M059J (cell line): ENCODE results near the gene ADGRF1. TPM values are rescaled to one million over a fixed set of nuclear protein-coding genes. Genes with fewer than 3 reads are reported as not detected.

Experiments
- DNase-seq: peaks from one replicate; pipeline ENCODE4 v3.0.0-alpha.2; 2012; ENCODE audit warnings: low read depth
- total RNA-seq: library from RNA; depleted of rRNA; stranded (reverse); fragments of >200 nt; shearing (Covaris generic); gene quantifications from 2 replicates; pipeline ENCODE4 v1.2.3, GENCODE V29; 2014

The ADGRF1 gene
- total RNA-seq, 1 experiment from 2014 or later: 37.3 TPM

DNA sequence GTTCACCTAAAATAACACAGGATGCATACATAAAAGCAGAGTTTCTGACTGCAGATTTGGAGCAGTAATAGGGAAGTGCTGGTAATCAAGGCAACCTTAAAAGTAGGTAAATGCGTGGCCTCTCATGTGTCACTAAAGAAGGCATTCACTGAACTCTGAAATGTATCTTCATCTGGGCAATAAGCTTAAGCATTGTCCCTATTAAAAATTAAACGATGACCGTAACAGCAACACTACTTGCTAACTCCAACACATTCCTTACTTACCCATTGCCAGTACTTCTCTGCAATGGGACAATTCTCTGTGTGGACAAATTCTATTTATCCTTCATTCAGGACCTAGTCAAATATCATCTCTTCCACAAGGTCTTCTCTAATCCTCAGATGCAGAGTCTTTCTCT is 19.9 kb downstream of the ADGRF1 start:
- no peak for DNase-seq

DNA sequence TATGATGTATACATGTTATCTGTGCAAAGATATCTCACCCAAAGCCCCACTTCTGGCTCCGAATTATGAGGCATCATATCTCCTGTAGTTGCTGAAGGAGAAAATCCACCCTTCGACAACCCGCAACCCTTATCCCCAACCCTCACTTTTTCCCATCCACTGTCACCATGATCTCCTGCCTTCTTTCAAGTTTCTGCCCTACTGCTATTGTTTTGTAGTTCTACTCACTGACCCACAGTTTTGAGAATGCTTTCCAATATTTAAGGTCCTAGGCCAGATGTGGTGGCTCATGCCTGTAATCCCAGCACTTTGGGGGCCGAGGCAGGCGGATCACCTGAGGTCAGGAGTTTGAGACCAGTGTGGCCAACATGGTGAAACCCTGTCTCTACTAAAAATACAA is 22.2 kb downstream of the ADGRF1 start:
- no peak for DNase-seq

DNA sequence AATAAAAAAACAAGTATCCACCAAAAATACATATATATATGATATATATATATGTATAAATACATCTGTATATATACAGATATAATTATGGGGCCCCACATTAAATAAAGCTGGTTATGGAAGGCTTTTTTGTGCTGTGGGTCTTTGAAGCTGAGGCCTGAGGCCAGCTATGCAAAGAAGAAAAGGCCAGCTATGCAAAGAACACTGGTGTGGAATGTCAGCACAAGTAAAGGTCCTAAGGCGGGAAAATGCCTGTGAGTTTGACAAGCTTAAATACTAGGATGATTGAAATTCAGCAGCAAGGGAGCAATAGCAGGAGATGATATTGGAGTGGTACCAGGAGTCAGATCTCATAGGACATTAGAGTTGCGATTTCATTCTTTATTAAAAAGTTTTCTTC is 25.2 kb downstream of the ADGRF1 start:
- DNase-seq: no peak

DNA sequence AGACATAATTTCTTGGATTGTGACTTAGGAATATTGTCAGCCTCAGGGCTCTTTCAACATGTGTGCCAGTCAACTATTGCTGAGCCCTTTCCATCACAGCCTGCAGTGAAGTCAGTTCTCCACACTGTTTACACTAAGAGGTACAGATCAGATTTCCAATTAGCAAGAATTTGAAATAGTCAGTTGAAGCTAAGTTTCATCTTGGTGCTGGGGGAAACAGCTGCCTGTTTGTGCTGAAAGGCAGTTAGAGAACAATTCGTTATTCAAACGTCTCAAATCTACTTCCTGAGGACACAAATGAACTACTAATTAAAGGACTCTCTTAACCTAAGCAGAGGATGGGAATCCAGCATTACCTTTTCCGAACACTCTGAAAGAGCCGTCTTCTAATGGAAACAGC is 25.9 kb downstream of the ADGRF1 start:
- peak; percentile 35 for DNase-seq

DNA sequence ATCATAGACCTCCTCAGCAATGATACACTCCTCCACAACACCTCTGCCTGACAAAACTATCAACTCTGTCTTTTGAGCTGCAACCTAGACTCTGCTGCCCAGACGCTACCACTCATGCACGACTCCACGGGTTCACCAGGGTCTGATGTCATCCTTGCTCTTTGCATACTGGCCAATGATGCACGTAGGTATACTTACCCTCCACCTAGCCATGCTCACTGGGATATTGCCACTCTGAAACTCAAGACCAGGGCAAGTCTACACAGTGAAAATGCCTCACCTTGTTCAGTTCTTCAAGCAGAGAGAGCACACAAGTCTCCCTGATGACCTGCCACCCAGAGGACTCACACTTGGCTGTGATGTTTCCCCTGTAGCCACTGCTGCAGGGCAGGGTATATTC is 27.7 kb downstream of the ADGRF1 start:
- DNase-seq: no peak

DNA sequence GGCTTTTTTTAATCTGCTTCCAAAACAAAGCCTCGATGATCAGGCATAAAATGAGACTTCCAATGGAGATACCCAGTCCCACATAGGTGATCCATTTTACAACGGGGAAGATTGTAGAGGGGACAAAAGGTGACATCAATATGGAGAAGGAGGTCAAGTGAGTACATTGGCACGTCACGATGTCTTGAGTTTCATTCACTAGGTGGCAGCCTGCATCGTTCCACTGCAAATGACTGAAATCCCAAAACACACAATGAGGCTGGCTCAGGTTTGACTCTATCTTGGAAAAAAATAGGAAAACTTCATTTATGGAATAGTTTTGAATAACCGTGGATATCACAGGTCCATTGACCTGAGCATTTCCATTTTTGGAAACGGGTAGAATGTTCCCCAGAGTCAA is 32.5 kb downstream of the ADGRF1 start:
- no peak for DNase-seq

DNA sequence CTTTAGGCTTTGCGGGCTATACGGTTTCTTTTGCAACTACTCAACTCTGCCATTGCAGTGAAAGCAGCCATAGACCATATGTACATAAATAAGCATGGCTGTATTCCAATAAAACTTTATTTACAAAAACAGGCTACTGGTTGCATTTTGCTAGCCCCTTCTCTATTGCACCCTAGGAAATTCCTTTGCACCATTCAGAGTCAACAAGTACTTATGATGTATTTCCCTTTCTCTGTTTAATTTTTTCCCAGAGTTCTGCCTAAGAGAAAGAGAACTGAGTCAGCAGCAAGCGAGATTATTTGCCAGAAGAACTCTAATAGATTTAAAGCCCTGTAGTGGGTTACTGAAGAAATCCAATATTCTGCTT is 33.8 kb downstream of the ADGRF1 start:
- DNase-seq: no peak

DNA sequence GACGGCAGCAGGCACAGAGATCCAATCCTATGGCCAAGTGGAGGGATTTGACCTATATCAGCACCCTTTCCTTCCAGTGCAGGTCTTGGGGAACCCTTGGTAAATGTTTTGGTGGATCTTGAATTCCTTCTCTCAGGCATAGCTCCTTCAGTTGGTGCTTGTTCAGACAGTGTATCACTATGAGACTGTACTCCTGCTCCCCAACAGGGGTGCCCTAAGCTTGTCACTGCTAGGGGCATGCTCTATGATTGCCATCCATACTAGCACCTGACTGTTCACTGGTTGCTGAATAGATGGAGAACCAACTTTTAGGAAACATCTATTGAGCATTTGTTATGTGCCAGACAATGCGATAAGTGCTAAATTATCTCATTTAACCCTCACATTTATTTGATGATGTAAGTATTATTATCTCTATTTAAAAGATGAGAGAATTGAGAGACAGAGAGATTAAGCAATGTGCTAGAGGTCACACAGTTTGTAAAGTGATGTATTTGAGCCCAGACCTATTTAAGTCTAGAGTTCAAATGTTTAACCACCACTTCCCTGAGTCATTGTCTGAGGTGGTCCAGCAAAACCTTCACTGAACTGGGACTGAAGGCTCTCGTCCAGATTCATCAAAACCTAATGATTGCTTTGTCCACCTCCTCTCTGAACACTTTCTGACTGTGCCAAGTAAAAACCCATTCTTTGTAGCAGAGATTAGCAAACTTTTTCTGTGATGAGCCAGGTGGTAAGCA is 34.3 kb downstream of the ADGRF1 start:
- DNase-seq: peak; percentile 59

DNA sequence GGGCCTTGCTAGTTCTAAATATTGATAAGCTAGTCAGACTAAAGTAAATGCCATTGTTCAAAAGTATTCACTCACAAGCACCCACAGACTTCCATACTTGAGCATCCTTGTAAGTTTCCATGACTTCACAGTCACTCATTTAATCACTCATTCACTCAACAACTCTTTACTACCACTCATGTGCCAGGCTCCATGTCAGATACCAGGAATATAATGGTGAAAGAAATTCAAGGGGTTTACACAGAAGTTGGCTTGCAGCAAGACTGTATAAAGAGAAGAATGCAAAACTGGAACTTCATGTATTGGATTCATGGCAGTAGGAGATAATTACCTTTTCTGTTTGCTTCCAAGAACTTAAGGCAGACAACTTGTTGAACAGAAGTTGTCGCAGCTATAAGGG is 36.6 kb downstream of the ADGRF1 start:
- no peak for DNase-seq

DNA sequence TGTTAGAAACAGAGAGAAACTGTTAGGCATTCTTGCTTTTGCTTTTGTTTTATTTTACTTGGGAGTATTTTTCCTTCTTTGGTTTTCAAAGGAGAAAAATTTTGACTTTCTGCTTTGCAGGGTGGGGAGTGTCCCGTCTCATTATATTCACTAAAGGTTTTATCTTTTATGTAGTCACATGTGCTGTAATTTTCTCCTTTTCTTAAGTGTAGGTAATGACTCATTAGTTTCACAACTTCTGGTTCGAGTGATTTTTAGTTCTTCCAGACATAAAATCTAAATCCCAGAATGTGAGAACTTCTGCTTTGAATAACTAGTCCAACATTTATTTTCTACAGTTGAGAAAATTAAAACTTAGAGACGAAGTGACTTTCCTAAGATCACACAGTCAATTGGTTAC is 37.7 kb downstream of the ADGRF1 start:
- DNase-seq: peak; percentile 45

DNA sequence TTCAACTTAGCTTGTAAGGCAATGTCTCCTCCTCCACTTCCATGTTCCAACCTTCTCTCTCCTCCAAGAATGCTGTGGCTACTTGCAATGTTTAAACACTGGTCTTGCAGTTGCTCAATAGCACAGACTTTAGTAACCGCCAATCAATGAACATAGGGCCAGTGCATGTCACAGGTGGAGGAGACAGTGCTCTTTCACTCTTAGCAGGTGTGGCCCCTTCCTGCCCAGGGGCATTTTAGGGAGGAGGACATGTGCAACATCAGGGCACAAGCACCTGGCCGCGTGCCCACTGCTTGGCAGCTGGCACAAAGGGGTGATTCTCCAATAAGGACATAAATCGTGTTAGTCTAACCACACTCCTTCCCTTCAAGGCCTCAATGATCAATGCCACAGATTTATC is 41.3 kb downstream of the ADGRF1 start:
- peak; percentile 51 for DNase-seq

DNA sequence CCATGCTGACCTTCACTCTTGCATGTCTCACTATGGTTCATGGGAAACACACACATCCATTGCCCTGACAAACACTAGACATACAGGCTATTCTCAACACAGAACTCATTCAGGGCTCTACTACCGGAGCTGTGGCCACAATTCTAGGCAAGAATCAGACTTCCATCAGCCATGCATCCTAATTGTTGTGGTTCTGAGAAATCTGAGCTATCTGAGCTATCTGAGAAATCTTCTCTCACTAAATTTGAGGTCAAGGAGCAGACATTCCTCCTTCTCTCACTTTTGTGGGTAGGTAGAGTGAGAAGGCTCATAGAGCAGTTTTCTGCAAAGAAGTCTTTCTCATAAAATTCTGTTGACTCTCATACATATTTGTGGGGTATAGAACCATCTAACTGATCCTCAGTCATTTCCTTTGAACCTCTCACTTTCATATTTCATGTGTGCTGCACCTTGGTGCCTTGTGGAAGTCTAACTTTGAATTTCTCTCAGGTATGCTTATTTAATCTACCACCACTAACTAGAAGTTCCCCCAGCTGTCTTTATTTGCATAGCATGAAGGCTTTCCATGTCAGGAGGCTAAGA is 43.6 kb downstream of the ADGRF1 start:
- DNase-seq: peak; percentile 91

DNA sequence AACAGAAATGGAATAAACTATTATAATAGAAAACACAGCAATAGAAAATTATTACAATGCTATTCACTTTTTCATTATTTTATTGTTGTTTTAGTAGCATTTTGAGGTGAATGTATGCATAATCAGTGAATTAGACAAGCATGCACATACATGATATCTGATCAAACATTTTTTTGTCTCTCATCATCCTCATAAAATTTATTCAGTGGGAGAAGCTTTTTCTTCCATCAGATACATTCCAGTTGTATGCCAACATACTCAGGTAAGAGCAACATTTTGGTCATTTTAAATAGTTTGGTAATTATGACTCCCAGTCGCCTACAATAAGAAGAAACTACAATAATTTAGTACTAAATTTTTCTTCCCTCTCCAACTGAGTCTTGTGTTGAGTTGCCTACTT is 44.5 kb downstream of the ADGRF1 start:
- peak; percentile 45 for DNase-seq

DNA sequence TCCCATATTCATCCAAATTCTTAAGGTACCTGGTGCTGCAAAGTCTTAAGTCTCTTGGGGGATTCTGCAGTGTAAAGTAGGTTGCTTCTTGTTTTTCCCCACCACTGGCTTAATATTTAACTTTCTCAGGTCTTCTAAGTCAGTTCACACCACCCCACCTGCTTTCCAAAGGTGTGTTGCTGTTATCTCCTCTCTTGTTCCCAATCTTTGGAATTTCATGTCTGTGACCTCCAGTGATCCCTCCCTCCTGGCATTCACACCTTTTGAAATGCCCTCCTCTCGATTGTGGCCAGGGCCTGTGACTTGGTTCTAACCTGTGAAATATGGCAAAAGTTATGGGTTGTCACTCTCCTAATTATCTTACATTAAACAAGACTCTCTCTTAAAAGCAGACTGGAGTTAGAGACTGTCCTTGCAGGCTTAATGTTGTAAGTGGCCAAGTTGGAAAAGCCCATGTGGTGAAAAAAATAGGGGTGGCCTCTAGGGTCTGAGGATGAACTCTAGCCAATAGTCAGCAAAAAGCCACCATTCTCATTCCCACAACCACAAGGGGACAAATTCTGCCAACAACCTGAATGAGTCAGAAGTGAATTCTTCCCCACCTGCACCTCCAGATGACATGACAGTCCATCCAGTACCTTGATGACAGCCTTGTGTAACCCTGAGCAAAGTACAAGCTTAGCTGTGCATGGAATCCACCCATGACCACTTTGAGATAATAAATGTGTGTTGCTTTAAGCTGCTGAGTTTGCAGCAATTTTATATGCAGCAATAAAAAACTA is 45.1 kb downstream of the ADGRF1 start:
- peak; percentile 76 for DNase-seq

DNA sequence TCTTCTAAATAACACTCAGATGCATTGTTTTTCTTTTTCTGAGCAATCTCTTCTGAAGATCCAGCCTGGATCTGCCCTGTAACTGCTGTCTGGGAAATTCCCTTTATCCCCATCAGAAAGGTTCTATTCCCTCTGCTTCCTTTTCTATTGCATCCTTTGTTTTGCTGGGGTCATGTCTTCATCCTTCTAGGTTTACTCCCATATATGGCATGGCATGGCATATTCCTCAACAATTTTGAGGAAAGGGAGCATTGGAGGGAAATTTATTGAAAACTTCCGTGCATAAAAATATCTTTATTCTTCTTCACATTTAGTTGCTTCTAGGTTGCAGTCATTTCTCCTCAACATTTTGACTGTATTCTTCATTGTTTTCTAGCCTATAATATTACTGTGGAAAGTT is 47.2 kb downstream of the ADGRF1 start:
- no peak for DNase-seq

DNA sequence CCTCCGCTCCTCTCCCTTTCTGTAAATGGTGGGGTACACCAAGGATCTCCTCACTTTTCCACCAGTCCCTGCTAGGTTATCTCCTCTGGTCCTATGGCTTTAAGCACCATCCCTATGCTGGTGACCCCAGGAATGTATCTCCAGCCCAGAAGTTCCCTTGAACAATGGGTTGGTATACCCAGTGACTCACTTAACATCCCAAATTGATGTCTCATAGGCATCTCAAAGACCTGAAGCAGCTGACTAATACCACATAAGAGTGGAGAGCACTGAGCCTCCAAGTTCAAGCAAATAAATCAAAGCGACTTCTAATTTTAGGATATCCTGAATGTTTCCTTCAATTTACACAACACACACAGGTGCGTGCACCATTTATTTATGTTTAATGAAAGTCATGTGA is 48.3 kb downstream of the ADGRF1 start:
- DNase-seq: peak; percentile 99

DNA sequence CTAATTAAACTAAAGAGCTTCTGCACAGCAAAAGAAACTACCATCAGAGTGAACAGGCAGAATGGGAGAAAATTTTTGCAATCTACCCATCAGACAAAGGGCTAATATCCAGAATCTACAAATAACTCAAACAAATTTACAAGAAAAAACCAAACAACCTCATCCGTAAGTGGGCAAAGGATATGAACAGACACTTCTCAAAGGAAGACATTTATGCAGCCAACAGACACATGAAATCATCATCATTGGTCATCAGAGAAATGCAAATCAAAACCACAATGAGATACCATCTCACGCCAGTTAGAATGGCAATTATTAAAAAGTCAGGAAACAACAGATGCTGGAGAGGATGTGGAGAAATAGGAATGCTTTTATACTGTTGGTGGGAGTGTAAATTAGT is 49.7 kb downstream of the ADGRF1 start:
- peak; percentile 82 for DNase-seq

DNA sequence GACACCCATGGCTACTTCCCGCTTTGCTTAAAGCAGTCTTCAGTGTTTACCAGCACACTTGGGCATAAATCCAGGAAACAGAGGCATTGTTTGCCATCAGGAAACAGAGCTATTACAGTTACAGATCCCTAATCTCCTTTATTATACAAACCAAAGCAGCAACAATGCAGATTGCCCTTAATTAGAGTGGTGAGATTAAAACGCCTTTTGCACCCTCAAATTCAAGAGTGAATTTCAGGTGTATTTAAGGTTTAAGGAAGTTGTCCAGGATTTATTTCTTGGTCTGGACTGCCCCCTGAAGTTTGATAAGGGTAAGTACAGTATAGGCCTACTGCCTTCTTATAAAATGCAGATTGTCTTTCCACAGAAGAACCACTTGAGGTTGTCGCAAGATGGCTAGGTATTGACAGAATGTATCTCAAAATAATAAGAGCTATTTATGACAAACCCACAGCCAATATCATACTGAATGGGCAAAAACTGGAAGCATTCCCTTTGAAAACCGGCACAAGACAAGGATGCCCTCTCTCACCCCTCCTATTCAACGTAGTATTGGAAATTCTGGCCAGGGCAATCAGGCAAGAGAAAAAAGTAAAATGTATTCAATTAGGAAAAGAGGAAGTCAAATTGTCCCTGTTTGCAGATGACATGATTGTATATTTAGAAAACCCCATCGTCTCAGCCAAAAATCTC is 51.2 kb downstream of the ADGRF1 start:
- DNase-seq: peak; percentile 86

DNA sequence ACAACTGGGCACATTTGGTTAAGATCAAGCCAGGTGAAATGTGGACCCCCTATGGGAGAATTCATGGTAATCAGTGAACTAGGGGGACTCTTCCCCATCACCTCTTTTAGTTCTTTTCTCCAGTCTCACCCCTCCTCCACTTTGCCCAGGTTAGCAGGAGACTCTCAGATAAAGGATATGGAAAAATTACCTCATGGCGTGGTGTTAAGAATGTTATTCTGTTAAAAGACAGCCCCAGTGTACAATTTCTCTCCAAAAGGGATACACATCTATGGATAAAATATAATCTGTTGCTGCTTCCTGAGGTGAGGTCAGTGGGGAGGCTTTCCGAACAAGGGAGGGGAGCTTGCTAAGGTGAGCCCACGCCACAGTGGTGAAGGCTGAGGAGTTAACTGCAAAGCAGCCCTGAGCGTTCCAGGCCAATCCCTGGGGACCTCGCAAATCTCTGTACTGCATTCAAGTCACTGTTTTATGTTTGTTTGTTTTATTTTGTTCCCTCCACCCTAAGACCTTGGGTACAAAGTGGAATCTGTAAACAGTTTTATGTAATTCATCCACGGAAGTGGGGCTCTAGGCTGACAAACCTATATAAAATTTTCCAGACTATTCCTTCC is 52.0 kb downstream of the ADGRF1 start:
- no peak for DNase-seq

DNA sequence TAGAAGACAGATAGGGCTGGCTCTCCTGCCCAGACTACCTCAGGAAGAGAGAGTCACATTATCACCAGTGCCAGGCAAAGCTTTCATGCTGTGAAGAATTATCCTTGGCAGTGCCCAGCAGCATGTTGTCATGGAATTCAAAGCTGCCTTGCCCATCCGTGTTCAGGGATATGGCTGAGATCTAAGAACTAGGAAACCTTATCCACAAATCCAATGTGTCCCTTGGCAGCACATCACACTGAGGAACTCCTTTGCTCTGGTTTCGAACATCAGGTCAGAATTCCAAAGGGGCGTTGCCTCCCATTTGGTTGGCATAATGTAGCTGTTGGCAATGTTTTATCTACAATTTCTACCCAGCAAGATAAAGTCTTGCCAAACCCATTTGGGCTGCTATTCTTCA is 52.7 kb downstream of the ADGRF1 start:
- DNase-seq: peak; percentile 54

DNA sequence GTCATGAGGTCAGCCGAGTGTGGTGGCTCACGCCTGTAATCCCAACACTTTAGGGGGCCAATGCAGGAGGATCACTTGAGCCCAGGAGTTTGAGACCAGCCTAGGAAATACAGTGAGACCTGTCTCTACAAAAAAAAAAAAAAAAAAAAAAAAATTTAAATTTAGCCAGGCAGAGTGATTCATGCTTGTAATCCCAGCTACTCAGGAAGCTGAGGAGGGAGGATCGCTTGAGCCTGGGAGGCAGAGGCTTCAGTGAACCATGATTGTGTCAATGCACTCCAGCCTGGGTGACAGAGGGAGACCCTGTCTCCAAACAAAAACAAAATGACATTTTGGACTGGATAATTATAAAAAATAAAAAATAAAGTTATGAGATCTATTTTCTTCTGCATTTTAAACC is 56.2 kb downstream of the ADGRF1 start:
- peak; percentile 83 for DNase-seq

DNA sequence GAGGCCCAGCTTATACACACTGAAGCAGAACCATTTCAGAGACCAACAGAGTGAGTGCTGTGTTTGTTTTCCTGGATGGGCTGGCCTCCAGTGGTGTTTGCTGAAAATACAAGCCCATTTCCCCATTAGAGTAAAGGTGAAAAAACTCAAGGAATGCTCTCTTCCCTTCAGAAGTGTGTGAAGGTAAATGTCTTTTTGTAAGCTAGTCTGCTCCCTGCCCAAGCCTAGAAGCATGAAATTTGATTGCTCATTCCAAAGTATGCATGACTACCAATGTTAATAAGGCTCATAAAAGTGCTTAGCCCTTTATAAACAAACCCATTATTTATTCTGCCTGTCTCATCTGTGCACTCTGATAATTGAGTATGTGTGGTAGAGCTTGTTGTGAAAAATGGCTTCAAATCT is 59.1 kb downstream of the ADGRF1 start:
- peak; percentile 98 for DNase-seq
